Heart right ventricle (tissue), 16 donors: ENCODE results near the gene VAT1L. TPM values are rescaled to one million over a fixed set of nuclear protein-coding genes. Genes with fewer than 3 reads are reported as not detected.

ENCODE experiments used
- ATAC-seq, 8 donors: fragments of 200-7000 bp; cut with Tn5 transposase; one replicate each; pipeline ENCODE4 v1.9.1; 2020; ENCODE audit warnings: mild to moderate bottlenecking in 8 of 8, moderate library complexity in 8 of 8, moderate number of reproducible peaks in 1 of 8
- DNase-seq, 2 donors: peaks; one replicate each; pipeline ENCODE4 v3.0.0-alpha.2; 2020
- H3K27ac ChIP-seq, 10 donors: fragments of 200-600 bp; sonication (generic) in 2 of 10; one replicate each; pipeline versions ENCODE4 v1.5.0 to v1.8.0; 2020 to 2022; ENCODE audit warnings: mild to moderate bottlenecking in 3 of 10
- H3K27me3 ChIP-seq, 7 donors: fragments of 200-600 bp; one replicate each; pipeline ENCODE4 v1.8.0; 2021 to 2022; ENCODE audit warnings: mild to moderate bottlenecking in 2 of 7
- H3K36me3 ChIP-seq, 9 donors: fragments of 200-600 bp; sonication (generic) in 1 of 9; one replicate each; pipeline versions ENCODE4 v1.5.0 to v1.8.0; 2020 to 2022; ENCODE audit warnings: mild to moderate bottlenecking in 2 of 9
- H3K4me1 ChIP-seq, 9 donors: fragments of 200-600 bp; sonication (generic) in 1 of 9; one replicate each; pipeline versions ENCODE4 v1.5.0 to v1.8.0; 2020 to 2022; ENCODE audit warnings: mild to moderate bottlenecking in 4 of 9
- H3K4me3 ChIP-seq, 10 donors: fragments of 200-600 bp; sonication (generic) in 2 of 10; one replicate each; pipeline versions ENCODE4 v1.5.0 to v1.8.0; 2020 to 2022; ENCODE audit warnings: mild to moderate bottlenecking in 7 of 10, moderate library complexity in 2 of 10
- H3K9me3 ChIP-seq, 11 donors: fragments of 200-600 bp in 10 of 11; sonication (generic) in 2 of 11; one replicate each; pipeline versions ENCODE4 v1.5.0 to v1.8.0; 2013 to 2022; ENCODE audit warnings: mild to moderate bottlenecking in 2 of 11, control low read depth in 1 of 11, moderate library complexity in 1 of 11
- WGBS, 2 donors: extraction: QIAGEN DNeasy Blood & Tissue Kit; methylation state at CpG; one replicate each; pipeline ENCODE4 v1.1.7; 2013; ENCODE audit warnings: inconsistent platforms in 1 of 2; 5-methylcytosine and 5-hydroxymethylcytosine counted together
- intact Hi-C, 10 donors: fragments of 100-400 bp; cut with DNase I; formaldehyde crosslinking; loops; one replicate each; pipeline versions ENCODE4 v1.11.1 to v1.14.2; 2022
- polyA plus RNA-seq, 2 donors: library from polyadenylated mRNA; stranded (reverse); fragments of 200-250 nt; gene quantifications; one replicate each; pipeline ENCODE4 v1.2.3, GENCODE V29; 2013
- total RNA-seq, 10 donors: library from RNA; stranded (reverse); fragmentation: NEBNext Ultra II Directional in 3 of 10; extraction: Animal tissue kit (Norgen Biotek cat#: 25700) in 3 of 10; gene quantifications; one replicate each; pipeline versions ENCODE4 v1.2.1 to v1.2.4, GENCODE V29; 2021 to 2023
- TF ChIP-seq, protein P1 (sequence below), 9 donors: fragments of 200-600 bp; sonication (generic) in 2 of 9; IDR thresholded peaks; one replicate each; pipeline versions ENCODE4 v1.5.0 to v1.8.0; 2021 to 2022; ENCODE audit warnings: antibody characterized with exemption in 9 of 9, mild to moderate bottlenecking in 5 of 9, moderate library complexity in 1 of 9
- donor health status: Arrhythmogenic right ventricular cardiomyopathy.
- donor health status: ischemic (EF 13 %, LVEDD 7.1; RV severe dilation, severe dysfunction).
- donor health status: healthy with polysubstance abuse.
- donor health status: DM: no; HTN: yes; CAD: no.
- donor health status: DM: no; HTN: no; CAD: no.
- donor health status: ischemic (EF 25% LVEDD 6.9; RV normal size, moderate dysfunction).
- donor health status: ischemic (EF 25% LVEDD 5.7; RV mildly dilated, moderate dysfunction).
- donor health status: healthy.
- donor health status: DM: yes; HTN: yes; CAD: no.
- donor health status: Ischemic cardiomyopathy.
- donor health status: ischemic (EF 35%, LVEDD 5.7; RV mildly dilated, moderate dysfunction).
- donor health status: nonischemic (EF 11% LVEDD 7.7; RV severe dilation, severe dysfunction).
- donor health status: DM: yes; HTN: yes; CAD: no.
- donor health status: PGD.
- donor health status: ischemic (EF 29% LVEDD 5.4; RV normal size, mild dysfunction).
- donor health status: nonischemic (EF 23%, LVEDD 6.1; RV moderate dilation, normal function).

Gene VAT1L
- total and polyA plus RNA-seq, 12 donors = 0.19 to 61.0 (median 24.0) TPM

DNA sequence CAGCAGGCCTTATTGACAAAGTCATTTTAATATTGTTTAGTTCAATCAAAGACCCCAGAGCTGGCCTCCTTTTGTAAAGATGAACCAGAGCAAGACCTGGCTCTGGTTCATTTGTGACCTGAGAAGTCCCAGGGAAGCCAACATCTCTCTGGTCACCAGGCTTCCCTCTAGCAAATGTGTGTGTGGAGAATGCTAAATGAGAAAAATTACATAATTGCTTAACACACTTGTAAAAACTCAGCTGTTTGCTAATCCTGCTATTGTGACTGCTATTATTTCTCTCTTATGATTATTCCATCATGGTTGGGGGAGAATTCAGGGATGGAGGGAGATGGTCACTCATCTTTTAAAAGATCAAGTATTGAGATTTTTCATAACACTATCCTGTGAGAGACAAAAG is 139.7 kb downstream of the VAT1L start:
- H3K27me3 ChIP-seq = no peaks in the 10 kb centered on the region
- no peak overlapping the region for H3K4me3 ChIP-seq
- no peaks in the 10 kb centered on the region for H3K4me1 ChIP-seq
- H3K36me3 ChIP-seq = no peaks in the 10 kb centered on the region
- H3K27ac ChIP-seq = no peak overlapping the region
- DNase-seq (no peak), ATAC-seq (no peak)
- intact Hi-C loops = no loop called here
- H3K9me3 ChIP-seq = no peaks in the 10 kb centered on the region
- TF ChIP-seq, protein P1, sequence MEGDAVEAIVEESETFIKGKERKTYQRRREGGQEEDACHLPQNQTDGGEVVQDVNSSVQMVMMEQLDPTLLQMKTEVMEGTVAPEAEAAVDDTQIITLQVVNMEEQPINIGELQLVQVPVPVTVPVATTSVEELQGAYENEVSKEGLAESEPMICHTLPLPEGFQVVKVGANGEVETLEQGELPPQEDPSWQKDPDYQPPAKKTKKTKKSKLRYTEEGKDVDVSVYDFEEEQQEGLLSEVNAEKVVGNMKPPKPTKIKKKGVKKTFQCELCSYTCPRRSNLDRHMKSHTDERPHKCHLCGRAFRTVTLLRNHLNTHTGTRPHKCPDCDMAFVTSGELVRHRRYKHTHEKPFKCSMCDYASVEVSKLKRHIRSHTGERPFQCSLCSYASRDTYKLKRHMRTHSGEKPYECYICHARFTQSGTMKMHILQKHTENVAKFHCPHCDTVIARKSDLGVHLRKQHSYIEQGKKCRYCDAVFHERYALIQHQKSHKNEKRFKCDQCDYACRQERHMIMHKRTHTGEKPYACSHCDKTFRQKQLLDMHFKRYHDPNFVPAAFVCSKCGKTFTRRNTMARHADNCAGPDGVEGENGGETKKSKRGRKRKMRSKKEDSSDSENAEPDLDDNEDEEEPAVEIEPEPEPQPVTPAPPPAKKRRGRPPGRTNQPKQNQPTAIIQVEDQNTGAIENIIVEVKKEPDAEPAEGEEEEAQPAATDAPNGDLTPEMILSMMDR (IDR thresholded peaks at IDR 0.05) = no peak

DNA sequence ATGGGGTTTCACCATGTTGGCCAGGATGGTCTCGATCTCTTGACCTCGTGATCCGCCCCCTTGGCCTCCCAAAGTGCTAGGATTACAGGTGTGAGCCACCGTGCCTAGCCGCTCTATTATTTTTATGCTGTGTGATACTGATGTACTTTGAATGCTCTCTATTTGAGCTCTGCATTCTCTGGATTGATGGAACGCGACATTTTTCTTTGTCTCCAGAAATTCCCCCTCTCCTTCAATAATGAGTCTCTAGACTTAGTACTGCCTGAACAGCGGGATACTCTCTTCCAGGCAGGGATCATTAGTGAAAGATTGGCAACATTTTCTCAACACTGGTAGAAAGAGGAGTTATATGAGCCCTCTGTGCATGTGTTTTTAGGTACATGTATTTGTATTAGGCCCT is 140.6 kb downstream of the VAT1L start:
- DNase-seq (no peak), ATAC-seq (no peak)
- WGBS, 2 donors = 95 to 96% methylated on average over 8 of the region's 8 CpGs
- intact Hi-C loops = no loop called here
- H3K36me3 ChIP-seq = no peaks in the 10 kb centered on the region
- H3K9me3 ChIP-seq = no peaks in the 10 kb centered on the region
- no peaks in the 10 kb centered on the region for H3K4me1 ChIP-seq
- no peaks in the 10 kb centered on the region for H3K27me3 ChIP-seq
- TF ChIP-seq, protein P1 (IDR thresholded peaks at IDR 0.05) = no peak
- no peak overlapping the region for H3K27ac ChIP-seq
- H3K4me3 ChIP-seq = no peak overlapping the region

DNA sequence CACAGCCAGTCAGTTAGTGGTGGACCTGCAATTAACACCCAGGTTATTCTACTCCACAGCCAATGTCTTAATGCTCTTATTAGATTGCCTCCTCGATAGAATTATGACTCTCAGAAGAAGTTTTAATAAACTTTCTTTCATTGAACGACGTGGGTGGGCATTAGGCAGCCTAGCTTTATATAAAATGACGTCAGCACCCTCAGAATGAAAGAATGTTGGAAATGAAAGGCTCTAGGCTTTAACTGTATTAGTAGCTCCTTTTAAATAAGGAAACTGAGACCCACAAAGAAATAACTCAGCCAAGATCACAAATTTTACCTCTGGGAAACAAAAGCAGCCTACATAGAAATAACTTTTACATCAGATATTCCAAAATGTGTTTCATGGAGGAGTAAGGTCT is 142.7 kb downstream of the VAT1L start:
- WGBS, 2 donors = 78 to 87% methylated on average over 4 of the region's 4 CpGs
- TF ChIP-seq, protein P1 (IDR thresholded peaks at IDR 0.05) = no peak
- H3K9me3 ChIP-seq = no peaks in the 10 kb centered on the region

DNA sequence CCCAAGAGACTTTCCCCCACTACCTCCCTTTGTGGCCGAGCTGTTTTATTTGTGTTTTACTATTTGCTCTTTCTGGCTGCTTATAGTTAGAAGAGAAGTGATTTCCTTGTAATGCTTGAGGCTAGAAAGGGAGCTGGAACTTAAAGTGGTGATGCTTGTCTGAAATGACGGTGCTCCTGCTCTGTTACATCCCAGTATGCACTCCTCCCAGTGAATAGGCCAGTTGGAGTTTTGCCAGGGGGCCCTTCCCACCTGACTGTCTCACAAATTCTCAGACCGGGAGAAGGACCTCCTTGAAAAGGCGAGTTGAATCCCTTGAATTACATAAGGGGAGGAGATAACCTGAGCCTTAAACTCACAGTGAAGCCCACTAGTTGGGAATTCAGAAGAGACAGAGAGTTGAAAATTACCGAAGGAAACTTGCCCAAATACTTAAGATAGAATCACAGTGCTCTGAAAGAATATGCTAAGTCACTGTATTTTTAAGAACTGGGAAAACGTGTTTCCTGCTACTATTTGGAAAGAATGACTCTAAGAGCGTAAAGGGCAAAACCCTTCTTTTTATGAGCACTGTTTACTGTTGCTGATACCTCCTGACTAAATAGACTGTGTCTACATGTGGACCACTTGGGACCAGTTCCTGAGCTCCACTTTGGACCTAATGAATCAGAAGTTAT is 149.2 kb downstream of the VAT1L start:
- no peak for ATAC-seq
- peaks cover 0 to 8% (median 0%) of the 10 kb centered on the region in 11 donors for H3K9me3 ChIP-seq
- H3K27ac ChIP-seq = no peak overlapping the region

More for the DNA sequence above, 142.7 kb downstream of the VAT1L start:
- DNase-seq (no peak), ATAC-seq (no peak)
- no peak overlapping the region for H3K27ac ChIP-seq
- intact Hi-C loops = no loop called here
- no peak overlapping the region for H3K4me3 ChIP-seq
- no peaks in the 10 kb centered on the region for H3K27me3 ChIP-seq
- H3K4me1 ChIP-seq = no peaks in the 10 kb centered on the region
- no peaks in the 10 kb centered on the region for H3K36me3 ChIP-seq

More for the DNA sequence above, 149.2 kb downstream of the VAT1L start:
- Histone ChIP-seq H3K36me3 (no peaks in the 10 kb centered on the region), H3K27me3 (no peaks in the 10 kb centered on the region), H3K4me3 (no peak overlapping the region), H3K4me1 (no peaks in the 10 kb centered on the region)
- no peak for DNase-seq
- TF ChIP-seq, protein P1 (IDR thresholded peaks at IDR 0.05) = no peak
- 49 to 67% methylated on average over 7 of the region's 7 CpGs for WGBS, 2 donors
- intact Hi-C loops = no loop called here
